Endothelial cell of umbilical vein (primary cell): Measurements from ENCODE around the gene RAI1. TPM values are rescaled to one million over a fixed set of nuclear protein-coding genes. Genes with fewer than 3 reads are reported as not detected.
A peak's percentile ranks its signal among the peaks of the same experiment; 100 is the strongest.

ENCODE experiments used
- BruUV-seq: library from RNA; stranded (reverse); fragments of 400-500 nt; replicated peaks from 2 replicates; lab custom pipeline; 2021; lab: Mats Ljungman, UMichigan
- CTCF ChIA-PET: fragments of 300-600, 350-600 bp; sonication (Branson Sonifier 250); formaldehyde crosslinking; loops from one replicate; lab custom pipeline; 2021; ENCODE audit warnings: antibody characterized with exemption, inconsistent platforms; lab: Charles Lee
- POLR2A ChIA-PET: fragments of 300-600, 350-600 bp; sonication (Branson Sonifier 250); formaldehyde crosslinking; loops from one replicate; lab custom pipeline; 2021; ENCODE audit warnings: antibody characterized with exemption, inconsistent platforms; lab: Charles Lee
- DNase-seq: peaks from one replicate; pipeline ENCODE4 v3.0.0-alpha.2; 2011; ENCODE audit warnings: low read depth, low spot score
- FAIRE-seq: peaks from 2 replicates; lab custom pipeline; 2011; peaks lifted over from hg19 to GRCh38; lab: Jason Lieb, UNC
- H2AFZ ChIP-seq: 2 replicates; pipeline ENCODE4 v1.6.0; 2012; ENCODE audit warnings: low read depth, low read length, control low read depth, inconsistent platforms
- H3K27ac ChIP-seq: 2 replicates; pipeline ENCODE4 v1.5.1; 2011; ENCODE audit warnings: low read depth, mild to moderate bottlenecking, control low read depth, low read length, moderate library complexity; ENCODE audit not compliant: insufficient read depth
- H3K27me3 ChIP-seq, 2 experiments: 2 replicates each; pipeline versions ENCODE4 v1.6.0 to v1.6.1; 2011; ENCODE audit warnings: low read length in 2 of 2, mixed read lengths in 1 of 2; ENCODE audit not compliant: control insufficient read depth in 2 of 2, insufficient read depth in 2 of 2
- H3K36me3 ChIP-seq, 2 experiments: 2 replicates in 1 of 2; 3 replicates in 1 of 2; pipeline ENCODE4 v1.5.1; 2011; ENCODE audit warnings: low read length in 2 of 2, mild to moderate bottlenecking in 1 of 2, moderate library complexity in 1 of 2; ENCODE audit not compliant: control insufficient read depth in 2 of 2, insufficient read depth in 2 of 2; ENCODE audit errors: extremely low read depth in 1 of 2
- H3K4me1 ChIP-seq: 3 replicates; pipeline ENCODE4 v1.5.1; 2011; ENCODE audit warnings: mild to moderate bottlenecking, low read length; ENCODE audit not compliant: control insufficient read depth, insufficient read depth; ENCODE audit errors: extremely low read depth
- H3K4me2 ChIP-seq: 2 replicates; pipeline ENCODE4 v1.6.1; 2011; ENCODE audit warnings: low read length, control low read depth, mixed read lengths; ENCODE audit not compliant: insufficient read depth
- H3K4me3 ChIP-seq, 3 experiments: fragments of 200-600 bp in 1 of 3; sonication (generic), shearing (Covaris generic) in 1 of 3; replicated peaks in 1 of 3; 2 replicates each; pipeline ENCODE4 v1.5.1; 2011 to 2016; ENCODE audit warnings: control low read depth in 3 of 3, low read length in 3 of 3, mild to moderate bottlenecking in 2 of 3, inconsistent platforms in 1 of 3, low read depth in 1 of 3, moderate library complexity in 1 of 3; ENCODE audit not compliant: insufficient read depth in 1 of 3
- H3K79me2 ChIP-seq: 2 replicates; pipeline ENCODE4 v1.6.0; 2012; ENCODE audit warnings: low read length, inconsistent platforms; ENCODE audit not compliant: control insufficient read depth, insufficient read depth
- H3K9ac ChIP-seq: replicated peaks from 2 replicates; pipeline ENCODE3; 2011; ENCODE audit warnings: low read length, control low read depth; ENCODE audit not compliant: insufficient read depth; ENCODE audit errors: extremely low read depth
- H3K9me1 ChIP-seq: replicated peaks from 3 replicates; pipeline ENCODE4 v1.6.0; 2011; ENCODE audit warnings: mild to moderate bottlenecking, low read length; ENCODE audit not compliant: control insufficient read depth, insufficient read depth; ENCODE audit errors: extremely low read depth
- H3K9me3 ChIP-seq: replicated peaks from 2 replicates; pipeline ENCODE4 v1.5.1; 2012; ENCODE audit warnings: low read length, inconsistent platforms; ENCODE audit not compliant: control insufficient read depth, insufficient read depth
- H4K20me1 ChIP-seq: replicated peaks from 2 replicates; pipeline ENCODE3; 2011; ENCODE audit warnings: mild to moderate bottlenecking, low read length; ENCODE audit not compliant: control insufficient read depth, insufficient read depth; ENCODE audit errors: extremely low read depth
- EZH2 ChIP-seq: IDR thresholded peaks from 2 replicates; pipeline ENCODE4 v1.6.1; 2012; ENCODE audit warnings: borderline replicate concordance, low read depth, mild to moderate bottlenecking, moderate library complexity, low read length, inconsistent platforms; ENCODE audit not compliant: severe bottlenecking
- FOS ChIP-seq: IDR thresholded peaks from 2 replicates; pipeline ENCODE4 v1.6.1; 2011; ENCODE audit warnings: mild to moderate bottlenecking, low read length, moderate library complexity, borderline replicate concordance; ENCODE audit not compliant: insufficient read depth
- GATA2 ChIP-seq: IDR thresholded peaks from 2 replicates; pipeline ENCODE4 v1.7.0; 2011; ENCODE audit warnings: low read depth, mild to moderate bottlenecking, moderate library complexity, mixed read lengths, low read length; ENCODE audit not compliant: insufficient read length, insufficient read depth
- JUN ChIP-seq: IDR thresholded peaks from 2 replicates; pipeline ENCODE4 v1.6.1; 2011; ENCODE audit warnings: borderline replicate concordance, low read depth; ENCODE audit not compliant: insufficient read length, insufficient read depth
- MYC ChIP-seq: IDR thresholded peaks from one replicate; pipeline ENCODE4 v1.6.1; 2011; ENCODE audit warnings: mild to moderate bottlenecking, low read depth, low read length
- POLR2A ChIP-seq: IDR thresholded peaks from 2 replicates; pipeline ENCODE4 v1.6.1; 2012; ENCODE audit warnings: low read depth, mild to moderate bottlenecking, control low read depth, low read length
- POLR2AphosphoS5 ChIP-seq: IDR thresholded peaks from 2 replicates; pipeline ENCODE4 v1.6.1; 2012; ENCODE audit warnings: low read depth, mild to moderate bottlenecking, control low read depth, low read length, moderate library complexity; ENCODE audit not compliant: insufficient read depth
- dilution Hi-C: fragments of 300-500 bp; cut with MboI; formaldehyde crosslinking; loops from one replicate; pipeline ENCODE4 v1.15.0; 2019; ENCODE audit warnings: low sequenced_read_pairs; ENCODE audit not compliant: extremely low pct_ligation_motif_present
- intact Hi-C: fragments of 100-400 bp; cut with micrococcal nuclease; formaldehyde crosslinking; loops from one replicate; pipeline ENCODE4 v1.10.0; 2022
- polyA plus RNA-seq, 4 experiments: library from polyadenylated mRNA; depleted of rRNA in 3 of 4; stranded (reverse) in 3 of 4; unstranded in 1 of 4; fragments of >200 nt; gene quantifications; 2 replicates each; pipeline versions ENCODE4 v1.2.1 to v1.2.3, GENCODE V29; 2011 to 2012; ENCODE audit warnings: missing spikeins in 1 of 4
- total RNA-seq: library from RNA; stranded (reverse); gene quantifications from 2 replicates; pipeline ENCODE4 v1.2.3, GENCODE V29; 2021
- TF ChIP-seq, protein P1 (sequence below): IDR thresholded peaks from 2 replicates; pipeline ENCODE4 v1.6.1; 2011; ENCODE audit not compliant: insufficient read depth, insufficient read length
- TF ChIP-seq, protein P2 (sequence below), 2 donors: IDR thresholded peaks; 1 replicate in 1 of 2; 2 replicates in 1 of 2; pipeline ENCODE4 v1.5.1; 2011; ENCODE audit warnings: low read length in 2 of 2, mild to moderate bottlenecking in 2 of 2, moderate library complexity in 2 of 2, control low read depth in 1 of 2, inconsistent platforms in 1 of 2, low read depth in 1 of 2; ENCODE audit not compliant: insufficient read depth in 1 of 2; ENCODE audit errors: extremely low read depth in 1 of 2

The RAI1 gene
- total and polyA plus RNA-seq, 2 donors (not counting 3 experiments of a cell fraction or from before 2014, with no cell fraction given): 7.8 to 43.3 TPM

DNA sequence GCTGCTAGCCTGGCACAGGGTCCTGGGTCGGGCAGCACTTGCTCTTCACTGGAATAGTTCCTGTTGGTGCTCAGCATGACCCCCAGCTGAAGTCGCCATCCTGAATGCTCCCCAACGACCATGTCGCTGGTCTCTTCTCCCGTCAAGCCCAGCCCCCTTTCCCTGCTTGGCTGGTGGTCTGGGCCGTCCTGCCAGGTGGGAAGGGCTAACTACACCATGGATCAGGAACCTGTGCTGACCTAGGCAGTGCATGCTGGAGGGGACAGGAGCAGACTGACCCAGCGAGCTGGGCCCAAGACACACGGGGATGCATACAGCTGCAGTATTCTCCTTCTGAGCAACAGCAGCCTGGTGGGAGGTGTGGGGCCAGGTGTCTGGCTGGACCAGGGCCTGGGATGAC, 164.7 kb downstream of the RAI1 start:
- DNase-seq (no peak), FAIRE-seq (no peak)
- BruUV-seq: TSS peak; percentile 8
- dilution Hi-C loops (no loop called here), intact Hi-C loops (no loop called here)
- Histone ChIP-seq H3K9me3 (no peaks in the 10 kb centered on the region), H3K27me3 (no peaks in the 10 kb centered on the region), H3K79me2 (no peaks in the 10 kb centered on the region), H2AFZ (no peak overlapping the region), H3K36me3 (peaks cover 0 to 7% of the 10 kb centered on the region in 2 experiments), H3K27ac (no peak overlapping the region), H3K9ac (no peak overlapping the region), H3K4me3 (no peak overlapping the region), H3K4me1 (peaks cover 14% of the 10 kb centered on the region), H3K9me1 (no peaks in the 10 kb centered on the region), H4K20me1 (no peaks in the 10 kb centered on the region), H3K4me2 (no peak overlapping the region)
- CTCF ChIA-PET: interaction anchor here (1.4 to 4.9 kb wide), 2 partner anchors 10 to 15 kb away, joined by 4 to 23 read pairs; partner anchors contain the start of gene SREBF1
- POLR2A ChIA-PET: interaction anchor here (0.6 kb wide), 1 partner anchor 16 kb away, joined by 4 read pairs; no protein-coding TSS in a partner anchor
- TF ChIP-seq GATA2 (no peak), POLR2A (no peak), POLR2AphosphoS5 (no peak), JUN (no peak), EZH2 (no peak), FOS (no peak), MYC (no peak)
- TF ChIP-seq, protein P1, sequence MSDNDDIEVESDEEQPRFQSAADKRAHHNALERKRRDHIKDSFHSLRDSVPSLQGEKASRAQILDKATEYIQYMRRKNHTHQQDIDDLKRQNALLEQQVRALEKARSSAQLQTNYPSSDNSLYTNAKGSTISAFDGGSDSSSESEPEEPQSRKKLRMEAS: no peak
- TF ChIP-seq, protein P2, sequence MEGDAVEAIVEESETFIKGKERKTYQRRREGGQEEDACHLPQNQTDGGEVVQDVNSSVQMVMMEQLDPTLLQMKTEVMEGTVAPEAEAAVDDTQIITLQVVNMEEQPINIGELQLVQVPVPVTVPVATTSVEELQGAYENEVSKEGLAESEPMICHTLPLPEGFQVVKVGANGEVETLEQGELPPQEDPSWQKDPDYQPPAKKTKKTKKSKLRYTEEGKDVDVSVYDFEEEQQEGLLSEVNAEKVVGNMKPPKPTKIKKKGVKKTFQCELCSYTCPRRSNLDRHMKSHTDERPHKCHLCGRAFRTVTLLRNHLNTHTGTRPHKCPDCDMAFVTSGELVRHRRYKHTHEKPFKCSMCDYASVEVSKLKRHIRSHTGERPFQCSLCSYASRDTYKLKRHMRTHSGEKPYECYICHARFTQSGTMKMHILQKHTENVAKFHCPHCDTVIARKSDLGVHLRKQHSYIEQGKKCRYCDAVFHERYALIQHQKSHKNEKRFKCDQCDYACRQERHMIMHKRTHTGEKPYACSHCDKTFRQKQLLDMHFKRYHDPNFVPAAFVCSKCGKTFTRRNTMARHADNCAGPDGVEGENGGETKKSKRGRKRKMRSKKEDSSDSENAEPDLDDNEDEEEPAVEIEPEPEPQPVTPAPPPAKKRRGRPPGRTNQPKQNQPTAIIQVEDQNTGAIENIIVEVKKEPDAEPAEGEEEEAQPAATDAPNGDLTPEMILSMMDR (IDR thresholded peaks at IDR 0.05; ENCODE audit: extremely low read depth in 1 of 2, insufficient read depth in 1 of 2, low read depth in 1 of 2, low read length in 2 of 2): no peak
